ENCODE results near the gene ASMTL. TPM values are rescaled to one million over a fixed set of nuclear protein-coding genes. Genes with fewer than 3 reads are reported as not detected.

Gene ASMTL
- total RNA-seq, 4 donors from 2014 or later, result 19.4 to 27.7 (median 24.4) TPM

GRCh38 chrX:1357993-1358392 lies 94.7 kb downstream of the ASMTL start:
- no peaks in the 10 kb centered on the region for H3K4me1 ChIP-seq
- H3K36me3 ChIP-seq, result peaks cover 28% of the 10 kb centered on the region
- H3K9me3 ChIP-seq, result no peaks in the 10 kb centered on the region
- TF ChIP-seq POLR2A (IDR thresholded peaks at IDR 0.05) (no peak), POLR2AphosphoS5 (IDR thresholded peaks at IDR 0.05) (no peak), EP300 (IDR thresholded peaks at IDR 0.05) (no peak), CTCF (IDR thresholded peaks at IDR 0.05) (no peak)
- H3K4me3 ChIP-seq, result no peak overlapping the region
- no peak for DNase-seq (ENCODE audit: low spot score in 2 of 2)
- no peak overlapping the region for H3K27ac ChIP-seq
- H3K27me3 ChIP-seq, result no peaks in the 10 kb centered on the region
- 95% methylated on average over 10 of the region's 10 CpGs for WGBS

GRCh38 chrX:1355131-1356046 lies 97.3 kb downstream of the ASMTL start:
- TF ChIP-seq CTCF (IDR thresholded peaks at IDR 0.05), result no peak
- no peak for TF ChIP-seq EP300 (IDR thresholded peaks at IDR 0.05)
- no peak for TF ChIP-seq POLR2AphosphoS5 (IDR thresholded peaks at IDR 0.05)
- no peak for TF ChIP-seq POLR2A (IDR thresholded peaks at IDR 0.05)
- Histone ChIP-seq H3K27ac (no peak overlapping the region), H3K4me3 (no peak overlapping the region), H3K36me3 (peaks cover 21% of the 10 kb centered on the region), H3K4me1 (no peaks in the 10 kb centered on the region), H3K27me3 (no peaks in the 10 kb centered on the region), H3K9me3 (no peaks in the 10 kb centered on the region)
- 37% methylated on average over 11 of the region's 11 CpGs for WGBS
- DNase-seq (ENCODE audit: low spot score in 2 of 2), result no peak

- Histone ChIP-seq H3K27ac (no peak overlapping the region), H3K27me3 (no peaks in the 10 kb centered on the region), H3K4me3 (no peak overlapping the region), H3K36me3 (peaks cover 16% of the 10 kb centered on the region), H3K4me1 (no peaks in the 10 kb centered on the region), H3K9me3 (no peaks in the 10 kb centered on the region)
- TF ChIP-seq EP300 (IDR thresholded peaks at IDR 0.05) (no peak), CTCF (IDR thresholded peaks at IDR 0.05) (no peak), POLR2A (IDR thresholded peaks at IDR 0.05) (no peak), POLR2AphosphoS5 (IDR thresholded peaks at IDR 0.05) (no peak)
- WGBS, result 80% methylated on average over 10 of the region's 11 CpGs
- no peak for DNase-seq (ENCODE audit: low spot score in 2 of 2)
These were observed 98.4 kb downstream of the ASMTL start for GRCh38 chrX:1354036-1355019.

Other genes with a start within 250 kb of the ASMTL start
- under 1 TPM in 1 of 4 donors, not detected in 3; 0.31 TPM for gene CRLF2, start 240.3 kb downstream of the ASMTL start, total RNA-seq
- 1 to 10 TPM; 3.7 to 8.5 (median 5.2) TPM for gene CSF2RA, start 184.1 kb downstream of the ASMTL start, total RNA-seq
- gene IL3RA, start 116.1 kb downstream of the ASMTL start, total RNA-seq, result 1 to 10 TPM; 2.2 to 9.0 (median 3.4) TPM
- 100 to 1,000 TPM; 250 to 408 (median 336) TPM for gene SLC25A6, start 60.8 kb downstream of the ASMTL start, total RNA-seq
- gene P2RY8, start 84.3 kb upstream of the ASMTL start, total RNA-seq, result under 1 TPM in 1 of 4 donors, not detected in 3; 0.25 TPM
- gene AKAP17A, start 138.7 kb upstream of the ASMTL start, total RNA-seq, result 10 to 100 TPM; 31.4 to 86.7 (median 37.9) TPM
- gene ASMT, start 162.2 kb upstream of the ASMTL start, total RNA-seq, result under 1 TPM in 1 of 4 donors, not detected in 3; 0.68 TPM